DOHH2 (cell line): ENCODE results near the gene CEP78.

ENCODE experiments used
- H3F3A ChIP-seq: fragments of 200-600 bp; sonication (generic), shearing (Covaris generic); 2 replicates; pipeline ENCODE4 v1.6.0; 2016; ENCODE audit warnings: antibody characterized with exemption, mild to moderate bottlenecking; ENCODE audit not compliant: control insufficient read depth, insufficient read depth
- H3K27ac ChIP-seq: fragments of 200-600 bp; sonication (generic); 2 replicates; pipeline ENCODE4 v1.5.1; 2014; ENCODE audit warnings: low read depth, mild to moderate bottlenecking, low read length, moderate library complexity
- H3K27me3 ChIP-seq: fragments of 200-600 bp; sonication (generic); 2 replicates; pipeline ENCODE4 v1.6.1; 2014; ENCODE audit warnings: mild to moderate bottlenecking, low read length, mixed read lengths; ENCODE audit not compliant: control insufficient read depth
- H3K36me3 ChIP-seq: fragments of 200-600 bp; sonication (generic); 2 replicates; pipeline ENCODE4 v1.6.1; 2014; ENCODE audit warnings: mild to moderate bottlenecking, low read length, moderate library complexity, mixed read lengths; ENCODE audit not compliant: control insufficient read depth
- H3K4me1 ChIP-seq: fragments of 200-600 bp; sonication (generic); 2 replicates; pipeline ENCODE4 v1.6.1; 2014; ENCODE audit warnings: mild to moderate bottlenecking, low read length, mixed read lengths; ENCODE audit not compliant: control insufficient read depth
- H3K4me2 ChIP-seq: fragments of 200-600 bp; sonication (generic); 2 replicates; pipeline ENCODE4 v1.6.0; 2014; ENCODE audit warnings: mild to moderate bottlenecking, low read length, moderate library complexity
- H3K4me3 ChIP-seq: fragments of 200-600 bp; sonication (generic); 2 replicates; pipeline ENCODE4 v1.5.1; 2014; ENCODE audit warnings: mild to moderate bottlenecking, low read length, mixed read lengths
- H3K79me2 ChIP-seq: fragments of 200-600 bp; sonication (generic); 2 replicates; pipeline ENCODE4 v1.6.1; 2014; ENCODE audit warnings: mild to moderate bottlenecking, low read length, mixed read lengths; ENCODE audit not compliant: control insufficient read depth
- H3K9me2 ChIP-seq: fragments of 200-600 bp; sonication (generic); replicated peaks from 2 replicates; pipeline ENCODE4 v1.6.1; 2014; ENCODE audit warnings: mild to moderate bottlenecking, low read length, mixed read lengths; ENCODE audit not compliant: control insufficient read depth
- H3K9me3 ChIP-seq: fragments of 200-600 bp; sonication (generic); 2 replicates; pipeline ENCODE4 v1.6.1; 2014; ENCODE audit warnings: antibody characterized with exemption, low read length, mixed read lengths; ENCODE audit not compliant: control insufficient read depth, insufficient read depth
- H4K20me1 ChIP-seq: fragments of 200-600 bp; sonication (generic); 2 replicates; pipeline ENCODE4 v1.6.0; 2014; ENCODE audit warnings: low read depth, mild to moderate bottlenecking, antibody characterized with exemption, low read length, moderate library complexity; ENCODE audit not compliant: control insufficient read depth, insufficient read depth
- EZH2phosphoT487 ChIP-seq: fragments of 200-600 bp; sonication (generic); IDR thresholded peaks from 2 replicates; pipeline ENCODE4 v1.6.1; 2017; ENCODE audit warnings: borderline replicate concordance, mild to moderate bottlenecking, antibody characterized with exemption, low read length, moderate library complexity, mixed read lengths
- TF ChIP-seq, protein P1 (sequence below): fragments of 200-600 bp; sonication (generic); IDR thresholded peaks from one replicate; pipeline ENCODE4 v1.5.1; 2014; ENCODE audit warnings: antibody characterized with exemption, mild to moderate bottlenecking, low read depth, low read length; ENCODE audit not compliant: poor library complexity, severe bottlenecking

The CEP78 gene

DNA sequence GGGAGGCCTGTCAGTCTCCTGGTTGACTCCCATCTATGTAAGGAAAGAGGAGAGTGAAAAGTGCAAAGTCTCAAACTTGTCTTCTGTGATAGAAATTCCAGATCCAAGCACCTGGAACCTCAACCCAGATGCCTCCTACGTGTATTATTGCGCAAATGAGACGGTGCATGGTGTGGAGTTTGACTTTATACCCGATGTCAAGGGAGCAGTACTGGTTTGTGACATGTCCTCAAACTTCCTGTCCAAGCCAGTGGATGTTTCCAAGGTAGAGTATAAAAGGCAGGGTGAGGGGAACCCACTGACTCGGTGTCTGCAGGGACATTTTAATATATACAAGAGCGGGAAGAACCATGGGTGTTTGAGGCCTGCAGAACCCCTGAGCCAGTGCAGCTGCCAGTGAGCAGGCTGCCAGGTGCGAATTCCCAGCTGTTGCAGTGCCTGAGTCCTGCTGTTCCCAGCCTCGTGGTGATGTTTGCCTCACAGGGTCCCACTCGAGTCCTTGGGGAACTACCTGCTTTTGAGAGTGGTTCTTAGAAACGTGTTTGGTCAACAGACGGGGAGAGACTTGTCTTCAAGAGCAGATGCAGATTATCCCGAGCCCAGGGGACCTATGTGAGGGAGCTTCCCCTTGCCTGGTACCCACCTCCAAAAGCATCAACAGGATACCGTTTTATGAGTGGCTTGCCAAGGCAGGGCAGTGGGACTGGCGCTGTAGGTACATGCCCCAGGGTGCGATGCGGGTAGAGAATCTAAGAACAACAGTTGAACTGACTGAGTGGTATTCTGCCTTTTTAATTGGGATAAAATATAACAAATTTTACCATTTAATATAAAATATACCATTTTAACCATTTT lies 70.6 kb downstream of the CEP78 start:
- H3K4me1 ChIP-seq, result no peaks in the 10 kb centered on the region
- H3K27ac ChIP-seq, result no peak overlapping the region
- TF ChIP-seq, protein P1, sequence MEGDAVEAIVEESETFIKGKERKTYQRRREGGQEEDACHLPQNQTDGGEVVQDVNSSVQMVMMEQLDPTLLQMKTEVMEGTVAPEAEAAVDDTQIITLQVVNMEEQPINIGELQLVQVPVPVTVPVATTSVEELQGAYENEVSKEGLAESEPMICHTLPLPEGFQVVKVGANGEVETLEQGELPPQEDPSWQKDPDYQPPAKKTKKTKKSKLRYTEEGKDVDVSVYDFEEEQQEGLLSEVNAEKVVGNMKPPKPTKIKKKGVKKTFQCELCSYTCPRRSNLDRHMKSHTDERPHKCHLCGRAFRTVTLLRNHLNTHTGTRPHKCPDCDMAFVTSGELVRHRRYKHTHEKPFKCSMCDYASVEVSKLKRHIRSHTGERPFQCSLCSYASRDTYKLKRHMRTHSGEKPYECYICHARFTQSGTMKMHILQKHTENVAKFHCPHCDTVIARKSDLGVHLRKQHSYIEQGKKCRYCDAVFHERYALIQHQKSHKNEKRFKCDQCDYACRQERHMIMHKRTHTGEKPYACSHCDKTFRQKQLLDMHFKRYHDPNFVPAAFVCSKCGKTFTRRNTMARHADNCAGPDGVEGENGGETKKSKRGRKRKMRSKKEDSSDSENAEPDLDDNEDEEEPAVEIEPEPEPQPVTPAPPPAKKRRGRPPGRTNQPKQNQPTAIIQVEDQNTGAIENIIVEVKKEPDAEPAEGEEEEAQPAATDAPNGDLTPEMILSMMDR, result no peak
- no peak for TF ChIP-seq EZH2phosphoT487
- no peaks in the 10 kb centered on the region for H3K9me2 ChIP-seq
- H3K4me3 ChIP-seq, result no peak overlapping the region
- no peaks in the 10 kb centered on the region for H3K9me3 ChIP-seq
- no peaks in the 10 kb centered on the region for H3F3A ChIP-seq
- no peaks in the 10 kb centered on the region for H4K20me1 ChIP-seq
- peaks cover 85% of the 10 kb centered on the region for H3K36me3 ChIP-seq
- H3K79me2 ChIP-seq, result peaks cover 3% of the 10 kb centered on the region; the same call in 1 of the 2 replicates
- H3K27me3 ChIP-seq, result no peaks in the 10 kb centered on the region
- H3K4me2 ChIP-seq, result no peak overlapping the region

DNA sequence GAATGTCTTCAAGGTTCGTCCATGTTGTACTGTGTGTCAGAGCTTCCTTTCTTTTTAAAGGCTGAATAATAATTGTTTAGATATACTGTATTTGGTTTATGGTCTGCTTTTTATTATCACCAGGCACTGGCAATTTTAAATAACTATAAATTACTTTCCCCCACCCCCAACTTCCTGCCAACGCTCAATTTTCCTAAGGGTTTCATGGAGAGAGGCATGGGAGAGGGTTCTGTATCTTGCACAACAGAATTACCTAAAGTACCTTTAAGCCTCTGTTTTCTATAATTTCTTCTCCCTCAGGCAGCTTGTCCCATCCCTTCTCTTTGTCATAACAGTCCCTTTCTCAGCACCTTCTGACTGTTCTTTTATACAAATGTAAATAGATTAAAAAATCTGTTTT lies 71.5 kb downstream of the CEP78 start:
- H3K79me2 ChIP-seq, result no peaks in the 10 kb centered on the region; the same call in 1 of the 2 replicates
- TF ChIP-seq, protein P1, result no peak
- TF ChIP-seq EZH2phosphoT487, result no peak
- no peaks in the 10 kb centered on the region for H3K4me1 ChIP-seq
- peaks cover 82% of the 10 kb centered on the region for H3K36me3 ChIP-seq
- no peak overlapping the region for H3K4me2 ChIP-seq
- H3K9me3 ChIP-seq, result no peaks in the 10 kb centered on the region
- H3F3A ChIP-seq, result no peaks in the 10 kb centered on the region
- no peaks in the 10 kb centered on the region for H3K27me3 ChIP-seq
- H3K4me3 ChIP-seq, result no peak overlapping the region
- no peak overlapping the region for H3K27ac ChIP-seq
- no peaks in the 10 kb centered on the region for H3K9me2 ChIP-seq
- H4K20me1 ChIP-seq, result no peaks in the 10 kb centered on the region

DNA sequence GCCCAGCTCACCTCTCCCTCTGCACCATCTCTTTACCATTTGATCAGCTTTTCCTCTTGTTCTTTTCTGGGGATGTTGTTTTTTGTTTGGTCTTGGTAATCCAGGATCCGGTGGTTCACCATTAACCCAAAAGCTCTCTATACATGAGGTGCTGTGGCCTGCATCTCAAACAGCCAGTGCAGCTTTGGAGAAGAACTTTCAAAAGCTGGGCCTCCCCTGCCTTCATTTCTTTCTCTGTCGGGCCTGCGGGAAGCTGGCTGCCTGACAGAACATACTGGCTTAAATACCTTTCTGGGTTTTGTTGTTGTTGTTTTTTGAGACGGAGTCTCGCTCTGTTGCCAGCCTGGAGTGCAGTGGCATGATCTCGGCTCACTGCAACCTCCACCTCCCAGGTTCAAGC lies 73.2 kb downstream of the CEP78 start:
- TF ChIP-seq, protein P1, result no peak
- H3K27me3 ChIP-seq, result no peaks in the 10 kb centered on the region
- no peak overlapping the region for H3K4me2 ChIP-seq
- no peak overlapping the region for H3K27ac ChIP-seq
- no peaks in the 10 kb centered on the region; the same call in 1 of the 2 replicates for H3K79me2 ChIP-seq
- no peak overlapping the region for H3K4me3 ChIP-seq
- H3K9me2 ChIP-seq, result no peaks in the 10 kb centered on the region
- H3K4me1 ChIP-seq, result no peaks in the 10 kb centered on the region
- peaks cover 66% of the 10 kb centered on the region for H3K36me3 ChIP-seq
- H4K20me1 ChIP-seq, result no peaks in the 10 kb centered on the region
- H3K9me3 ChIP-seq, result no peaks in the 10 kb centered on the region
- no peaks in the 10 kb centered on the region for H3F3A ChIP-seq
